Measurements from ENCODE around the gene SYCN. TPM values are rescaled to one million over a fixed set of nuclear protein-coding genes. Genes with fewer than 3 reads are reported as not detected.

The SYCN gene
- total and polyA plus RNA-seq, 2 of the 8 experiments (the other 6 are each of a cell fraction or from before 2014, with no cell fraction given) = not detected

- TF ChIP-seq RBBP5 (IDR thresholded peaks at IDR 0.05; ENCODE audit: borderline replicate concordance, low read depth, low read length) = no peak
- TF ChIP-seq CTCF (IDR thresholded peaks at IDR 0.05; ENCODE audit: control extremely low read depth in 1 of 3, insufficient read depth in 1 of 3, low read depth in 1 of 3, low read length in 3 of 3) = no peak
- no peak for TF ChIP-seq EZH2 (IDR thresholded peaks at IDR 0.05; ENCODE audit: low read depth, low read length, severe bottlenecking)
- TF ChIP-seq ASH2L (IDR thresholded peaks at IDR 0.05; ENCODE audit: low read length) = no peak
- TF ChIP-seq KDM5A (IDR thresholded peaks at IDR 0.05; ENCODE audit: low read length) = no peak
Measured at GRCh38 chr19:39168258-39169142, 35.6 kb downstream of the SYCN start (continued).

All from H1 (cell line).